Kidney epithelial cell (primary cell): ENCODE measurements around the gene BOD1L1. TPM values are rescaled to one million over a fixed set of nuclear protein-coding genes. Genes with fewer than 3 reads are reported as not detected.

Source experiments
- DNase-seq: peaks from one replicate; pipeline ENCODE4 v3.0.0-alpha.2; 2010; ENCODE audit warnings: low read depth
- H3K27me3 ChIP-seq: 2 replicates; pipeline ENCODE4 v1.6.0; 2011; ENCODE audit warnings: low read length; ENCODE audit not compliant: control insufficient read depth, insufficient read depth
- H3K36me3 ChIP-seq: 2 replicates; pipeline ENCODE4 v1.5.1; 2011; ENCODE audit warnings: low read length; ENCODE audit not compliant: control insufficient read depth, insufficient read depth
- H3K4me3 ChIP-seq: 2 replicates; pipeline ENCODE4 v1.5.1; 2011; ENCODE audit warnings: low read depth, mild to moderate bottlenecking, control low read depth, low read length
- total RNA-seq: library from RNA; depleted of rRNA; stranded (reverse); fragments of >200 nt; gene quantifications from 2 replicates; pipeline ENCODE4 v1.2.3, GENCODE V29; 2015
- TF ChIP-seq, protein P1 (sequence below): IDR thresholded peaks from 2 replicates; pipeline ENCODE4 v1.5.1; 2011; ENCODE audit warnings: mild to moderate bottlenecking, moderate library complexity, low read length, control low read depth, inconsistent platforms; ENCODE audit not compliant: insufficient read depth, poor library complexity, severe bottlenecking

BOD1L1 gene
- total RNA-seq, 1 donor from 2014 or later, result 35.2 TPM

DNA sequence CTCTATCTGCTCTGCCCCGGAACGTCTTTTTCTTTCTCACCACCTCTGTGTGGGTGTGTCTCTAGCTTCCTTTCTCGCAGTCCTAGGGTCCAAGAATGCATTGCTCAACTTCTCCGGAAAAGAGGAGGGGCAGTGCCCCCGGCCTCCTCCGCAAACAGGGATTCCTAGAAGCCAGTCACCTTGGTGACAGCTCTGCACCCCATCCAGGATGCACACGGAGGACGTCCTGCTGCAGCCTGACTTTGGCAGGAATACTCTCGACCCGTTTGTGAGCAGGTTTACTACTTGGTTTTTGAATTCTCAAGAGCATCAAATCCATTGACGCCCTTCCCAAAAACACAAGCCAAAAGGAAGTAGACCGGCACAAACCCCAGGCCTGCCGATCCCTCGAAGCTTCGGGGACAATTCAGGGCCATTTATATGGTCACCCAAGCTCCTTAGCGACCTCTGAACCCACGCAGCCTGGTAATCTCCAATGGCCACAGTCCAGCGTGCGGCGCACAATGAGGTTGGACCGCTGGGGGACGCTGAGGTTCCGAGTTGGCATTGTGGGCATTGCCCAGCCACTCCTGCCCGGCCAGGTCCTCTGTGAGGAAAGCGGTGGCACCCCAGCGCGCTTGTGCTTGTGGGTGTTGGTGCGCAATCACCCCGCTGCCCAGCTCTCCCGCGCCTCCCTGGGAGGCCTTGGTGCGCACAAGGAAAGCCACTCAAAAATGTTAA, 93.0 kb downstream of the BOD1L1 start:
- DNase-seq, result no peak
- H3K4me3 ChIP-seq, result no peak overlapping the region
- no peaks in the 10 kb centered on the region for H3K36me3 ChIP-seq
- TF ChIP-seq, protein P1, sequence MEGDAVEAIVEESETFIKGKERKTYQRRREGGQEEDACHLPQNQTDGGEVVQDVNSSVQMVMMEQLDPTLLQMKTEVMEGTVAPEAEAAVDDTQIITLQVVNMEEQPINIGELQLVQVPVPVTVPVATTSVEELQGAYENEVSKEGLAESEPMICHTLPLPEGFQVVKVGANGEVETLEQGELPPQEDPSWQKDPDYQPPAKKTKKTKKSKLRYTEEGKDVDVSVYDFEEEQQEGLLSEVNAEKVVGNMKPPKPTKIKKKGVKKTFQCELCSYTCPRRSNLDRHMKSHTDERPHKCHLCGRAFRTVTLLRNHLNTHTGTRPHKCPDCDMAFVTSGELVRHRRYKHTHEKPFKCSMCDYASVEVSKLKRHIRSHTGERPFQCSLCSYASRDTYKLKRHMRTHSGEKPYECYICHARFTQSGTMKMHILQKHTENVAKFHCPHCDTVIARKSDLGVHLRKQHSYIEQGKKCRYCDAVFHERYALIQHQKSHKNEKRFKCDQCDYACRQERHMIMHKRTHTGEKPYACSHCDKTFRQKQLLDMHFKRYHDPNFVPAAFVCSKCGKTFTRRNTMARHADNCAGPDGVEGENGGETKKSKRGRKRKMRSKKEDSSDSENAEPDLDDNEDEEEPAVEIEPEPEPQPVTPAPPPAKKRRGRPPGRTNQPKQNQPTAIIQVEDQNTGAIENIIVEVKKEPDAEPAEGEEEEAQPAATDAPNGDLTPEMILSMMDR, result no peak
- H3K27me3 ChIP-seq, result peaks cover 94% of the 10 kb centered on the region

GRCh38 chr4:13533670-13534343, 93.7 kb downstream of the BOD1L1 start:
- Histone ChIP-seq H3K36me3 (no peaks in the 10 kb centered on the region), H3K4me3 (no peak overlapping the region), H3K27me3 (peaks cover 94% of the 10 kb centered on the region)
- TF ChIP-seq, protein P1, result no peak
- DNase-seq, result no peak

- Histone ChIP-seq H3K36me3 (no peaks in the 10 kb centered on the region), H3K27me3 (peaks cover 95% of the 10 kb centered on the region), H3K4me3 (no peak overlapping the region)
- no peak for DNase-seq
- TF ChIP-seq, protein P1, result no peak
These were observed 95.9 kb downstream of the BOD1L1 start for GRCh38 chr4:13531625-13531998.

DNA sequence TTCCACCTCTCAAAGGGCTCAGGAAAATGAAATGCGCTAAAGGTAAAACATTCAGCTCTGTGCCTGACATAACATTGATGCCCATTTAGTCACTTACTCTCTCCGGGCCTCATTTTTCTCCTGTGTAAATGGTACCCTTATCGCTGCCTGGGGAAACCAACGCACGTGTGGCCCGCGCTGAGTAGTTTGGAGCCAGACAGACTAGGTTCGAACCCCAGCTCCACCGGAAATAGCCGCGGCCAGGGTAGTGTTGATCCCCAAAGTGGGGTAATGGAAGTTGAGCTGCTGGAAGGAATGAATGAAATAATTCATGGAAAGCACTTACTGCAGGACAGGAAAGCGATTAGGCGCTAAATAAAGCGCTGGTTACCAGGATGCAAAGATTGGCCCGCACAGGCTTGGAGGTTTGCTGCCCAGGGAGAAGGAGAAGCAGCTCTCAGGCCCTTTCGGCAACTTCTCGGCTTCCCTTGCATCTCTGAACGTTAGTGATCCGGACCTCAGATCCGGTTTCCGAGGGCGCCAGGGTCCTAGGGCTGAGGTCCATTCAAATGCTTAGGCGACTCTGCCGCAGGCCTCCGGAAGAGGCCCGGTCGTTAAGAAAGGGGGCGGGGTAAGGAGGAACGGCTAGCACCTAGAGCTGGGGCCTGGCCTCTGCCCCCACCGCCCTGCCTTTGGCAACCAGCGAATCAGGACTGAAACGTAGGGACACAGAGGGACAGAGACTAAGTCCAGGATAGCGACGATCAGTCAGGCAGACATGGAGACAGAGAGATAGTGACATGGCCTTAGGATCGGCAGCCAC, 96.5 kb downstream of the BOD1L1 start:
- TF ChIP-seq, protein P1, result no peak
- DNase-seq, result no peak
- peaks cover 95% of the 10 kb centered on the region for H3K27me3 ChIP-seq
- H3K4me3 ChIP-seq, result no peak overlapping the region
- H3K36me3 ChIP-seq, result no peaks in the 10 kb centered on the region

- TF ChIP-seq, protein P1, result no peak
- Histone ChIP-seq H3K27me3 (peaks cover 95% of the 10 kb centered on the region), H3K36me3 (no peaks in the 10 kb centered on the region), H3K4me3 (no peak overlapping the region)
- DNase-seq, result no peak
These were observed 98.2 kb downstream of the BOD1L1 start for GRCh38 chr4:13529128-13529919.
